GM19452 (cell line): ENCODE data around the gene SH3D21.

Experiments
- ATAC-seq: cut with Tn5 transposase; IDR thresholded peaks from one replicate; pipeline ENCODE4 v1.9.1; 2021; ENCODE audit not compliant: unreplicated experiment

Gene SH3D21

GRCh38 chr1:36306210-36306901 lies at the start of gene SH3D21:
Gene SH3D21, plus strand, starts transcription at chr1:36306368. Its CDS starts 53 bp downstream, at chr1:36306421.
- peak; percentile 42 for ATAC-seq

- ATAC-seq, result no peak
These were observed 49.4 kb upstream of the SH3D21 start for GRCh38 chr1:36256558-36257374.

DNA sequence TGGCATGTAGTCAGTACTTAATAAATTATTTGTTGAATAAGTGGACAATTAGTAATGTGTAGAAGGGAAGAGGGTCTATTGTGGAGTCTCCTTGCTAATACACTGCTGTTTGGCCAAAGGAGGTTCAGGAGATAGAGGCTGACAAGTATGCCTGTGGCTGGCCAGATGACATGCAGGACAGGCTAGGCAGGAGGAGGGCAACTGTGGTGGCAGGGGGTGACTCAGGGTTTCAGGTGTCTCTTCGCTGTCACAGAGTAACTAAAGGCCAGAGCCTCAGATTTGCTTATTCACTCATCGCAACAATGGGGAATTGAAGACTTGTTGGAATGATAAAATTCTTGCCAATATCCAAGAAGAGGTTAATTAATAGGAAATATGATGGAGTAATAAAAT lies 48.8 kb upstream of the SH3D21 start:
- ATAC-seq, result no peak

DNA sequence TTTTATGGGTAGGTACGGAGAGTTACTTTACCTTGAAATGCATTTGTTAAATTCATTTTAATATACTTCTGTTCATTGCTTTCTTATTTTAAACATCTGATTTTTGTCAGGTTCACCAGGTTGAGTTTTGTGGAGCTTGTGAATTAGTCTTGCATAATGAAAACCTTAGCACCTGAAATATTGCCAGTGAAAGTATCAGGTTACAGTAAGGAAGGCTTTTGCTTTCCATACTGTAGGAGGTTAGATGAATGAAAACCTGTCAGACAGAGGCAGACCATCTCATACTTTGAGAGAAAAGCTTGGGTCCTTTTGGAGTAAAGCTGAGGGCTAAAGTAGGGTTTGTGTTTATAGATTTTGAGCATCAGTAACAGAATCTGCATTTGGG lies 47.2 kb upstream of the SH3D21 start:
- no peak for ATAC-seq

DNA sequence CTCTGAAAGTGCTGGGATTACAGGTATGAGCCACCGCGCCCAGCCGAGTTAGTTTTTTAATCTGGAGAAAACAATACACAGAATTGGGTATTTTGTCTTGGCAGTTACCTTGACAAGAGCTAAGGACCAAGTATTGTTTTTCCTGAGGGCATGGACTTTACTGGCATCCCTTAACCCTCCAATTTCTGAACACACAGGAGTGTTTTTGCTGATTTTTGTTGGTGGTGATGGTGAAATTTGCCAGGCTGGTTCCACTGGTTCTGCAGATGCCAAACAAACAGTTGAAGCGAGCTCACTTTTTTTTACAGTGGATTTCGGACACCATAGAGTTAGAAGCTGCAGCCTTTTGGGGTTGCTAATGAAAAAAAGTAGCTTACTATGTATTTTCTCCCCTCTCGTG lies 37.2 kb upstream of the SH3D21 start:
- ATAC-seq, result no peak

DNA sequence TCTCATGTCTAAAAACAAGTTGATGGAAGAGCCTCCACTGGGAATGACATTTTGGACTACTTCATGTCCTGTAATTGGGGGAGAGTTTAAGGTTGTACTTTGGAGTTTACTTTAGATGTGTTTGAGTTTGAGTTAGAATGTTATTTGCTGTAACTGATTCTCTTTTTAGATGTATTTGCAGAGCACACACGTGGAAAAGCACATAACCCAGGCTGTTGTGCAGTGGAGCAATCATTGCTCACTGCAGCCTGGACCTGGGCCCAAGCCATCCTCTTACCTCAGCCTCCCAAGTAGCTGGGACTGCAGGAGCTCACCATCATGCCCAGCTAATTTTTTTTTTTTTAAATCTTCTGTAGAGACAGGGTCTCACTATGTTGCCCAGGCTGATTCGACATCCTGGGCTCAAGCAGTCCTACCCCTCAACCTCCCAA lies 36.7 kb upstream of the SH3D21 start:
- no peak for ATAC-seq

DNA sequence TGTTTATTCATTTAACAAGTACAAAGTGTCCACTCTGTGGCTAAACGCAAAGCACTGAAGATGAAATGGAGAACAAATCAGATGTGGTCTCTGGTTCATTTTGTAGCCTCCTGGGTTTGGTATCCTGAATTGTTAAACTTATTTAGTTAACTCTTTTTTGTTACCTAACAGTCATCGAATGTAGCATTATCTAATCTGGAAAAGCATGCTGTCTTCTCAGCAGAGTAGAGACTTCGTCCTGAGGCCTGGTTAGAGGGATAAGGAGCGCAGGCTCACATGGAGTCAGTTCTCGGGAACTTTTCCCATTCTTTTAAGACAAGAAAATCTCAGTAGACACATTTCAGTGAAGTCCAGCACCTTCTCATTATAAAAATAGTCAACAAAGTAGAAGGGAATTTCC lies 33.1 kb upstream of the SH3D21 start:
- ATAC-seq, result no peak

DNA sequence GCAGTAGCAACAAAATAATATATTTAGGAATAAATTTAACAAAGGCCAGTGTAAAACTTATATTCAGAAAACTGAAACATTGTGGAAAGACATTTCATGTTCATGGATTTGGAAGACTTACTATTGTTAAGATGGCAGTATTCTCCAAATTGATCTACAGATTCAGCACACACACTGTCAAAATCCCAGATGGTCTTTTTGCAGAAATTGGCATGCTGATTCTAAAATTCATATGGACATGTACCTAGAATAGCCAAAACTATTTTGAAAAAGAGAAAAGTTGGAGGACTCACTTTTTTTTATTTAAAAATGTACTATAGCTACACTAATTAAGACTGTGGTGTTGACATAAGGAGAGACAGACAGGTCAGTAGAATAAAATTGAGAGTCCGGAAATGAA lies 32.0 kb upstream of the SH3D21 start:
- ATAC-seq, result no peak

DNA sequence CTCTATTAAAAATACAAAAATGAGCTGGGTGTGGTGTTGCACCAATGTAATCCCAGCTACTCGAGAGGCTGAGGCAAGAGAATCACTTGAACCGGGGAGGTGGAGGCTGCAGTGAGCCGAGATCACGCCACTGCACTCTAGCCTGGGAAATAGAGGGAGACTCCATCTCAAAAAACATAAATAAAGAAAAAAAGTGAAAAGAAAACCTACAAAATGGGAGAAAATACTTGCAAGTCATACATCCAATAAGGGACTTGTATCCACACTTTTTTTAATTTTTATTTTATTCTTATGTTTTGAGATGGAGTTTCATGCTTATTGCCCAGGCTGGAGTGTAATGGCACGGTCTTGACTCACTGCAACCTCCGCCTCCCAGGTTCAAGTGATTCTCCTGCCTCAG lies 29.5 kb upstream of the SH3D21 start:
- ATAC-seq, result no peak

GRCh38 chr1:36279110-36279788 lies 26.9 kb upstream of the SH3D21 start:
- no peak for ATAC-seq

DNA sequence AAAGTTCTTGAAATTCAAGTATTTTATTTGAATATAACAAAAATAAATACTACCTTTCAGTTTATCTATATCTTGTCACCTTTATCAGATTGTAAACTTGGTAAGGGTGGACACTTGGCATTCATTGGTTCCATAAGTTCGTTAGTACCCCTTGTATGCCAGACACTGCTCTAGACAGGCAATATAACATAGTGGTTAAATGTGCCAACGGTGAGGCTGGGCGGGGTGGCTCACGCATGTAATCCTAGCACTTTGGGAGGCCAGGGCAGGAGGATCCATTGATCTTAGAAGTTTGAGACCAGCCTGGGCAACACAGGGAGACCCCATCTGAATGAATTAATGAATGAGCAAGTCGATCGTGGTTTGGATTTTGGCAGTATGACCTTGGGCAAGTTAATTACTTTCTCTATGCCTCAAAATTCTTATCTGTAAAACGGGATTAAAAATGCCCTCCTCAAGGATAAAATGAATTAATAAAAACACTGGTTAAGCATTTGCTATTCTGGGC lies 26.3 kb upstream of the SH3D21 start:
- ATAC-seq, result no peak

DNA sequence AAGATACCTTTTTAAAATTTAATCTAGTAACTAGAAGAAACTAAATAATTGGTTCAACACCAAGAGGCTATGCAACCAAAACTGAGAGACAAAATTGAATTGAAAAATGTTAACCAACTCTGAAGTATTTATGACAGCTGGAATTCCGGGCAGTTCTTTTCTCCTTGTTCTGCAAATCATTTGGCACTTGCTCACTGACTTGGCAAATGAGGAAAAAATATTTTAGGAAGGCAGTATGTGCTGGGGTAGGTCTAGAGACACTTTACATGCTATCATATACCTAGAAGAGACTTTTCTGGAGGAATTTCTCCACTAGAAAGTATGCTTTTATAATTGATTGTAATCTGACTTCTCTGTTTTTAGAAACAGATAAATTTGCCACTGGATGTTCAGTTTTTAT lies 22.1 kb upstream of the SH3D21 start:
- no peak for ATAC-seq

GRCh38 chr1:36284517-36284916 lies 21.7 kb upstream of the SH3D21 start:
- no peak for ATAC-seq

DNA sequence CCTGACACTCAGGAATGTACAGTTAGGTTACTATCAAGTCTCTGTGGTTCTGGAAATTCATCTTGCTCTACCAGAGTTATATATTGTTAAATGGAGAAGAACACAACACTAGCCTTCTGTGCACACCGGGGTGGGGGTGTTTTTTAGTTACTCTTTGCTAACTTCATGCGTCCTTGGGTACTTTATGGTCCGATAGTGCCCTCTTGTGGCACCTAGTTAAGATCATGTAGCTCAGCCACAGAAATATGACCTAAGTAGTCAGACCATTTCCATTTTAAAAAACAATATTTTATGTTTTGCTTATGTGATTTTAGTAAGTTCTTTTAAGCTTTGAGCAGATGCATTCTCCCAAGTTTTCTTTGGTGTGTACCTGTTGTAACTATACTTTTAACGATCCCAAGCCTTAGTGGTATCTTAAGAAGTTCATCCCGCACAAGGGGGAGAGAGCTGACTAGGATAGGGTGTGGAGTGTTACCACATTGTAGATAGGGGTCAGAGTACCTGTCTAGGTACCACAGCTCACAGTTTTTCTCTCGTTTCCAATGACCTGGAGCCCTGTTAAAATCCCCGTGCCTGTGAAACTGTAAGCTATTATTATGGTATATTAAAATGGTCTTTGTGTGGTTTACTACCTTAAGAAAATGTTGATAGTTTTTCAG lies 20.6 kb upstream of the SH3D21 start:
- ATAC-seq, result no peak

GRCh38 chr1:36286802-36287201 lies 19.4 kb upstream of the SH3D21 start:
- no peak for ATAC-seq

GRCh38 chr1:36287595-36287994 lies 18.6 kb upstream of the SH3D21 start:
- no peak for ATAC-seq

GRCh38 chr1:36295390-36295789 lies 10.8 kb upstream of the SH3D21 start:
- no peak for ATAC-seq

- ATAC-seq, result no peak
These were observed 9.1 kb upstream of the SH3D21 start for GRCh38 chr1:36297062-36297461.

- ATAC-seq, result no peak
These were observed 7.5 kb upstream of the SH3D21 start for GRCh38 chr1:36298640-36299039.

GRCh38 chr1:36300526-36300925 lies 5.6 kb upstream of the SH3D21 start:
- no peak for ATAC-seq

- ATAC-seq, result no peak
These were observed 4.9 kb upstream of the SH3D21 start for GRCh38 chr1:36301220-36301619.
